GM19438 (cell line): ENCODE data around the gene LPAR1.
A peak's percentile ranks its signal among the peaks of the same experiment; 100 is the strongest.
"Not testable (repeated sequence)": the region's sequence is repeated elsewhere in the genome, so short reads cannot be mapped to it uniquely, and the experiment has no call there.

Source experiments
- ATAC-seq: cut with Tn5 transposase; IDR thresholded peaks from one replicate; pipeline ENCODE4 v1.9.1; 2021; ENCODE audit warnings: low read depth; ENCODE audit not compliant: unreplicated experiment

LPAR1 gene

DNA sequence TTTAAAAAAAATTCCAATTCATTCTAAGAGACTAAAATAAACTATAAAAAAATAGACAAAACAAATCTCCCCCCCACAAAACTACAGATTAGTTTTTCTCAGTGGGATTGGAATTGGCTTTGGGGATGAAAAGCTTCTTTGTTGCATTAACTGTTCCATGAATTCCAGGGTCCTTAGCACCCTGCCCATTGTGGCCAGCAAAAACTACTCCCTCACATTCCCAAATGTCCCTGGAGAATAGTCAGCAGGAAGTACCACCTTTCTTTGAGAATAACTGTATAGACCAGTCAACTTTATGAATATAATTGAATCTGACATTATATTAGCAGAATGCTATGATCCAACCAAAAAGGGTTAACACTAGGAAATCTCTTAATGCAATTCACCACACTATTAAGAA lies 147.9 kb downstream of the LPAR1 start:
- ATAC-seq: no peak

DNA sequence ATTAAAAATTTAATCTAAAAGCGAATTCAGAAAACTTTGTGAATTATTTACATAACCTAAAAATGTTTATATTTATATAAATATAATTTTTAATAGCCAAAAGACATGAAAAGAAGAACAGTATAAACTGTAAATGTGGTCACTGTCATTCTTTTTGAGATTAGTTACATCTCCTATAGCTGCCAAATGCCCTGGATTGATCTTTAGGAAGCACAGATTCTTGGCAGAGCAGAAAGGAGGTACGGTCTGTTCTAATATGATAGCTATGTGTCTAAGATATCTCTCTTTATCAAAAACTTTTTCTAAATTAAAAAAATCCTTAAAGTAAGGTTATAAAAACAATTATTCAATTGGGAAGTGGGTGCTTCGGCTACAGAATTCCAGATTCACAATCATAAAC lies 151.0 kb downstream of the LPAR1 start:
- ATAC-seq: no peak

DNA sequence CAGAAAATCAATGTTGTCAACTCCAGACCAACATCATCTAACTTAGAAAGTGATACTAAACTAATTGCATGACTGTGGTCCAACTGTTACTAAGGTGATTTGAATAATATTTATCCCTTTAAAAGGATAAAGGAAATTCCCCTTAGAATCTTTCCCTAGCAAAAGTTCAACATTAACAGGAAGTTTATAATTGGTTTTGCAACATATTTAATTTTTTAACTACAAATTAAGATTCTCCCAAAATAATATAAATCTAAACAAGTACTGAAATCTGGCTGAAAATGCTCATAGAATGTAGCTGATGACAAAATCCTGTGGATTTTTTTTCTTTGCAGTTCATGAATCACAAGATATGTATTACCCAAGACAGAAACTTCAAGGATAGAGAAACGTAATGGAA lies 151.4 kb downstream of the LPAR1 start:
- no peak for ATAC-seq

DNA sequence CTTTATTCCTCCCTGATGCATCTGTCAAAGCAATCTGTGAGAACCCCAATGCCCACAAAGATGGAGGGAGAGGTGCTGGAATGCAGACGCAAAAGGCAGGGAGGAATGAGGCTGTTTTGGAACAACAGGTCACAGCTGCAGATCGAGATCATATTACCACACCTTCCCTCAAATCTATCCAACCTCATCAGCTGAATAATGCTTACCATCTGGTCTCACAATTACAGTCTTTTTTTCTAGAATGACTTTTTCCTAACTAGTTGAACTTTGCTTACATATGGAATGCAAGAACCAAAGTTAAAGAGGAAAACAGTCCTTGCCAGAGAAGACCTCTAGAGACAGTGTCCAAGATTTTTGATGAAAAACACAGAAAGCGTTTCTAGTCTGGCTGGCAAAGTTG lies 158.1 kb downstream of the LPAR1 start:
- ATAC-seq: no peak

DNA sequence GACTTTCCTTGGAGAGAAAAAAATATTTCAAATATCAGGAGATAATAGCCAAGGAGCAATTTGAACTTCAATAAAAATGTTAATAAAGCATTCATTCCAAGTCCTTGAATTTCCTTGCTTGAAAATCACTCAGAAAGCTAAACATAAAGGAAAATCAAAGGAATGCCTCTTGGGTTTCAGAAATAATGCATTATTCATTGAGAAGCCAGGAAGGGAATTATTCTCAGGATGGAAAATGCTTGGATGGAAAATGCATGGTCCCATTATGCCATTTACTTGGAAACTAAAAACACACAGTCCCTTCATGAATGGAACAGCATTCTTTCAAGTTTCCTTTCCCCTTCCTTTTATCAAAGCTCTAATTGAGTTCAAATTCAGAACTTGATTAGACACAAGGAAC lies 160.9 kb downstream of the LPAR1 start:
- no peak for ATAC-seq

DNA sequence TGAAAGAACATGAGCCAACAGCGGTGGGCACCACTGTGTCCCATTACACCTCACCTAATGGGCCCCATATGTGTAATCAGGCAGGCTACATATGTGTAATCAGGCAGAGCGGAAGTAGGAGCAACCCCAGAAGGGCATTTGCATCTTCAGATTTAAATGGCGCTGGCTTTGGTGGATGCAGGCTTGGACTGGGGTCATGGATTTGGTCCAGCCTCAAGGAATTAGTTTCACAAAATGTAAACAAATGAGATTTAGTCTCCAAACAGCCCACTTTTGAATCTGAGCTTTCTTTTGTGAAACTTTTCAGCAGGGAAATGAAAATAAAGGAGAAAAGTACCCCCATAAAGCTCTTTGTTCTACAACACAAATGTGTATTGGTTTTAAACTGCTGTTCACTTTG lies 161.3 kb downstream of the LPAR1 start:
- ATAC-seq: no peak

DNA sequence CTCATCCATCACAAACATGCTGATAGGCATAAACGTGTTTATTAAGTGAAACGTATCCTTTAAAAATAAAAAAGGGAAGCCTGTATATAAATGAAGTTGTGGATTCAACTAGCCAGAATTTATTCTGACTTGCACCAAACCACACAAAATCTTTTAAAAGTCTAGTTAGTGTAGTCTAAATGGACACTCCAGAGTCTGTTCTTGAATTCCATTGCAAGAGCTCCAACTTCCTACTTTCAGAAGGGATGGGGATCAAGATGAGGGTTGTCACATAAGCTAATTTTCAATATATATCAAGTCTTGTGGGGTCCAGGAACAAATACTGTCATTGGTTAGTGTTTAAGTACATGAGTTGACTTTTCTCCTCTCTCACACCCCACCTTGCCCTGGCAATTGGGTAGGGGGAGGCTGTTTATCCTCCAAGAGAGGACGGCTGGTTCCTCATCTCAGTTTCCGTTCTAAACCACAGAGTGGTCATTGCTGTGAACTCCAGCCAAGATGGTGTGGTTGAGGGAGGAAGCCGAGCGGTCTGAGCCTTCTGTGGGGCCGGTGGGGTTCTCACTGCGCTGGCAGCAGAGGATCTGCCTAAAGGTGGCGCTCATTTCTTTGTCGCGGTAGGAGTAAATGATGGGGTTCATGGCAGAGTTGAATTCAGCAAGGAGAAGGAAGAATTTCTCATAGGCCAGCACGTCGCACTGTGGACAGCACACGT lies 163.2 kb downstream of the LPAR1 start:
- peak; percentile 93 for ATAC-seq

DNA sequence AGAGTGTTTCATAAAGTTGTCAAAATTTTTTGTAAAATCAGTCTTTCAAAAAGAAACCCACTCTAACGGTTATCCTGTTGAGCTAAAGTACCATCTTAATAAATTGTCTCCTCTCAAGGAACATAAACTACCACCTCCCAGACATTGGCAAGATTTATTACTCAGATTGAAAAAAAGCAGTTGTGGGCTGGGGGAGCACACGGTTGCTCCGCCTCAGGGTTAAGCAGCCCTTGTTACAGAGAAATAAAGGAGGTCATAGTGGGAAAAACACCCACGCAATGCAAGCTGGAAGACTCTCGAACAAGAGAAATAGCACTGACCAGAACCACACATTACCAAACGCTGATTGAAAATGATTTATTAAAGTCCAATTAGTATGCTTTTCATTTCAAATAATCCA lies 165.3 kb downstream of the LPAR1 start:
- no peak for ATAC-seq

DNA sequence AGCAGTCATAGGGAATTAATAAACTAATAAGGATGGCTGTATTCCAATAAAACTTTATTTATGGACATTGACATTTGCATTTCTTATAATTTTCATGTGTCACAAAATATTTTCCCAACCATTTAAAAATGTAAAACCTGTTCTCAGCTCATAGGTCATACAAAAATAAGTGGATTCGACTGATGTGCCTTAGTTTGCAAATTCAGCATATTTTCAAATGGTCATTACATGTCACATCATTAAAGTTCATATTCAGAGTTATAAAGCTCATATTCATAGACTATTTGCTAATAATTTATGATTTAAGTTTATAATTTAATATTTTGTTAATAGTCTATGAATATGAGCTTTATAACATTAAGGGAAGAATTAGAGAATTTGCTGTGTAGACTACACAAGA lies 166.5 kb downstream of the LPAR1 start:
- ATAC-seq: no peak

DNA sequence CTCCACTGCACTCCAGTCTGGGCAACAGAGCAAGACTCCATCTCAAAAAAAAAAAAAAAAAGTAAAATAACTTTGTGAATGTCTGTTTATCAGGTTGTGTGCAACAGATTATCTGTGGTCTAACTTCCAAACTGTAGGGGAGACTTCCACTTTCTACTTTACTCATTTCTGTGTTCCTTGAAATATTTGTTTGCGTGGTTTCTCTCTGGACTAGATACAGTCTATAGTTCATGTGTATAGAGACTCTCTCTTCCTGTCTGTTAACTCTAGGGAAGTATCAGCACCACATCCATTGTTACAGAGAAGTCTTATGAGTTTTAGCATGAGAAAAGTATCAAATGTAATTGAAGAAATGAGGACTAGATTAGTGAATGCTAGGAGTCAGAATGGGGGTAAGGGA lies 168.3 kb downstream of the LPAR1 start:
- ATAC-seq: no peak

DNA sequence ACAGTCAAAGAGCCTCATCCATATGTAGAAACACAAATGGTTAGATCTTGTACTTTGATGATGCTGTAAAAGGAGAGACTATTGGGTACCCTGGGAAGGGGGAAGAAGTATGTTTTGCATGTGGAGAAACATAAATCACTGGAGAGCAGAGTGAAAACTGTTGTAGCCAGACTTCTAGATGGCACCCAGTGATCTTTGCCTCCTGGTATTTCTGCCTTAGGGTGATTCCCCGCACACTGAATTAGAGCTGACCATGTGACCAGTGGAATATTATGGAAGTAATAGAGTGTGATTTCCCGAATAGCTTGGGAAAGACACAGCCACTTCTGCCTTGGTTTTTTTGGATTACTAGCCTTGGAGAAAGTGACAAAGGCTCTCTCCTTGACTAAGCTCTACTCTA lies 174.3 kb downstream of the LPAR1 start:
- ATAC-seq: no peak

DNA sequence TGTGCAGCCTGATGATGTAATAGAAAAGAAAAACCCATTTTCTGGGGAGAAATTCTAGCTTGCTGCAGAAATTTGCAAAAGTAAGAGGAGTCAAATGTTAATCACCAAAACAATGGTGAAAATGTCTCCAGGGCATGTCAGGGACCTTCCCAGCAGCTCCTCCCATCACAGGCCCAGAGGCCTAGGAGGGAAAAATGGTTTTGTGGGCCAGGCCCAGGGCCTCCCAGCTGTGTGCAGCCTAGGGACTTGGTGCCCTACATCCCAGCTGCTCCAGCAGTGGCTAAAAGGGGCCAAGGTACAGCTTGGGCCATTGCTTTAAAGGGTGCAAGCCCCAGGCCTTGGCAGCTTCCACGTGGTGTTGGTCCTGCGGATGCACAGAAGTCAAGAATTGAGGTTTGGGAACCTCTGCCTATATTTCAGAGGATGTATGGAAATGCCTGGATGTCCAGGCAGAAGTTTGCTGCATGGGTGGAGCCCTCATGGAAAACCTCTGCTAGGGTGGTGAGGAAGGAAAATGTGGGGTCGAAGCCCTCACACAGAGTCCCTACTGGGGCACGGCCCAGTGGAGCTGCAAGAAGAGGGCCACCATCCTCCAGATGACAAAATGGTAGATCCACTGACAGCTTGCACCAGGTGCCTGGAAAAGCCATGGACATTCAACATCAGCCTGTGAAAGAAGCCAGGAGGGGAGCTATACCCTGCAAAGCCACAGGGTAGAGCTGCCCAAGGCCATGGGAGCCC lies 176.7 kb downstream of the LPAR1 start:
- ATAC-seq: not testable (repeated sequence)

DNA sequence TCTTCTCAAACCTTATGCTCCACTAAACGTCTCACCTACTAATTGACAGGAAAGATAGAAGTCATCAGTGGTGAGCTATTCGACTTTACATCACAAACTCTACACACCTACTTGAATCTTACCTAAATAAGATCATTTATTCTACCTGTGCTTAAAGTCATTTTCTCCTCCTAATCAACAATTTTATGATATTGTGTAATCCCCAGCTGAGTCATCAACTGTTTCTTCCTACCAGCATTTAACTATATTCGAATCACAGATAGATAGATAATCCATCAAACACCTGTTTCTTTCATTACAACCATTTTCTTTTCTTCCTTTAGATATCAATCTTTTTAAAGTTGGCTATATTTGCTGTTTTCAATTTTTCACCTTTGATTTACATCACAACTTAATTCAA lies 181.5 kb downstream of the LPAR1 start:
- ATAC-seq: no peak

DNA sequence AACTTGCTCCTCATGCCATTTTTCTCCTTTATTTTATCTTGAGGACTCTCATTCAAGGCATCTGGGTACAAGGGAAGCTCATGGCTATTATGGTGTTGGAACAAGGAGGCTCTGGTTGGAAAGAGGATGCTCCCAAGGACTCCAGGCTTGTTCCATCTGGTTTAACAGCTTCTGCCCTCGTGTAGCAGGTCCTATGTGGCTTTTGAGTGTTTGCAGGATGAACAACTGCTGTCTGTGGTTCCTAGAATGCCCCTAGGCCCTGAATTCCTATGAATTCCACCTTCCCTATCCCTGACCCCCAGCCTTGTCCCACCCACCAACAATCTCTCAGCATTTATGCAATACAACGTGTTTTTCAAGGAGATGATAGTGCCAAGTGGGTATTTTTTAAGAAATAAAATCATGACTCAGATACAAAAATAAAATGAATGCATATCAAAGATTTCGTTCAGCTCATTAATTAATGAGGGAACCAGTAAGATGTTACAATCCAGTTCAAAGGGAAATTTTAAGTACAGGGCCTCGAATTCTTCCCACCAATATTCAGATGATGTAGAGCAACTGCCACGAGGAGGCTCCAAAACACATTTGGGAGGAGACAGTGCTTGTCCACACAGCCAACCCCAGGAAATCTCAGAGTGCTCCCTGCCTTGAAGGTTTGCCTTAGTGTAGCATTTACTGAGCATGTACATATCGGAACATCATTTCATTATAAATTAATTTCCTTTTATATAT lies 187.7 kb downstream of the LPAR1 start:
- ATAC-seq: no peak

DNA sequence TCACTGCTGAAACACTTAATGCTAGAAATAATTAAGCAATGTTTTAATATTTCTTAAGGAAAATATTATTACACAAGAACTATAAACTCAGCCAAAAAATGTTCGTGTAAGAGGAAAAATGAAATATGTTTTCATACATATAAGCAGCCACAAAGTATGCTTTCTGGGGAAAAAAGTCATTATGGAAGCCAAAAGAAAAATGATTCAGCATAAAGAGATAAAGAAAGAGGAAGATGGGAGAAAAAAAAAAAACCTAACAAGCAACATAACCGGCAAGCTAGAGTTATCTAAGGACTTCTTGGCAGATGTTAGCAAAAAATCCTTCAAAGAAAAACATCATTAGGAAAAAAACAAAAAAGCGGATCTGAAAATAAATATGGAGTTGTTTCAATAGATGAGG lies 190.6 kb downstream of the LPAR1 start:
- no peak for ATAC-seq

DNA sequence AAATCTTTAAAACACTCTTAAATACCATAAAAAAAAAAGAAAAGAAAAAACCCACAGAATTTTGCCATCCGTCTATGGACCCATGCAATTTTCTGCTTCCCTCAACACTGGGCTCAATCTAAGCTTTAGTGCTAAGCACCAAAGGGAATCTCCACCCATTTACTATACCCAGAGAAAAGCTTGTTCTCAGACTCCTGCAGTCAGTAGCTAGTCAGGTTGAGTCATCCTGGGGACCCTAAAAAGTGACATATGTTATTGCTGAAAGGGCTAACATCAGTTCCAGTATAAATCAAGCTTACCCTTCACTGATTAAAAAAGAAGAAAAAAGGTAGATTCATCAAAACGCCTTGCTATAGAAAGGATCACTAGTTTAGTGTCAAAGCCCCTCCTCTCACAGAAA lies 192.1 kb downstream of the LPAR1 start:
- no peak for ATAC-seq

DNA sequence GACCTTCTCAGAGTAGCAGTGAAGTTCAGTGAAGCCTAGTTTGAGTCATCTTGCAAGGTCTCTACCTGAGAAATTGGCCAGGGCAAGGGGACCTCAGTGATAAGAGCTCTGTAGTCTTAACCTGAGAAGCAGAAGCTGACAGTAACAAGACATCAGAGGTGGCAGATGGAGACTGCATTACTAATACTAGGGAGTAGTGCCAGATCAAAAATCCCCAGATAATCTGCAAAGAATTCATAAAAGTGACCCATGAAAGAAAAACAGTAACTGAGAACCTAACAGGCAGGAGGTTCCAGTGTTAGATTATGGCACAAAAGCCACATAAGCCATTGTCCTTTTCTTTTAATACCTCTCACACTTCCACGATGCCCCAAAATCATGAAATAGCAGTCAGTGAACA lies 194.1 kb downstream of the LPAR1 start:
- ATAC-seq: no peak

DNA sequence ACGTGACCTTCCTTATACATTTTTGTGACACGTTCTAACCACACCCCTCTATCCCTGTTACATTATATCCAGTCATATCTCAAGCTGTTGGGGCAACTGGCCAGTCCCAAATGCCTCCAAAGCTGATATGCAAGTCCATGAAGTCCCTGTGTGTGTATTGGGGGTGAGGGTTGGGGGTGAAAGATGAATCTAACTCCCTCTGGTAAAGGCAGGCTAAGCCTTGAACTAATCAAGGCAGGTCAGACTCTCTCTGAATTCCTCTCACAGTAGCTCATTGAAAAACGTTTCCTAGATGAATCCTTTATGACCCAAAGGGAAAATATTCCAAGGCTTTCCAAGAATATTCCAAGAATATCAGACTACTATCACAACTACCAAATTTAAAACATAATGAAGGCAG lies 195.3 kb downstream of the LPAR1 start:
- no peak for ATAC-seq

DNA sequence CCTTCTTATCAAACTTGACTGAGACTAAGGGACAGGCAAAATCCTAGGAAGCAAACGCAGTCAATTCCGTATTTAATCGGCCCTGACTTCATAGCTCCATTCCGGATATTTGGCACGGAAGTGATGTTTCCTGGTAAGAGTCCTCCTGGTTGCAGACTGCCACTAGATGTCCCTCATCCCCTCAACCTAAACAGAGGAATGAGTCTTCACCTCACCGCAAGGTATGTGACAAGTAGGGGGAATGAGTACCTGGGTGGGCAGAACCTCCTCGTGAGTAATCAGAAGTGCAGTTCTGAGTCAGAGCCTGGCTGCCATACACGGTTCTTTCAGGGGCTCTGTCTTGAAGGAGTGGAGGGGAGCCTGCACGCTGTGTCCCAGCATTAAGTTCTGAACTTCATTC lies 196.1 kb downstream of the LPAR1 start:
- no peak for ATAC-seq

DNA sequence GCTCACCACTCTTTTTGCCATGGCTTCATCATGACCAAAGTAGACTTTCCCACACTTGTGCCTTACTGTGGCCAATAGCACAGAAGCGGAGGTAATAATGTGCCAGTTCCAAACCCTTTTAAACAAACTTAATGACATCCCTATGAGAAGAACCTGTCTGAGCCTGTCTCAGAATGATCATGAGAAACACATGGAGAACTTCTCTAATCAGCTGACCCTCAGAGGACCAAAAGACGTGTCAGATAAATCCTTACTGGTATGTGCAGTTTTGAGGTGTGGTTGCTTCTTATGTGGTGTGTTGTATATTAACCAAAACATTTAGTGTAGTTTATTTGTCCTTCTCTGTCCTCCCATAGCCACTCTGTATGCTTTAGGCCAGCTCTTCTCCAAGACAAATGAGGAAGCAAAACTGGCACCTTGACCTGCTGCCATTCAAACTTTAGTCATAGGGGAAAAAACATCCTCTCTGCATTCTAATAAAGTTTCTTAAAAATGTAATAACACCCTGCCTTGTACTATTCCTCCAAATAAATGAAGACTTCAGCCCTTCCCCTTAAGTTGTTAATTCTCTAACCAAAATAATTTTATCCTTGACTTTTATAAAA lies 200.8 kb downstream of the LPAR1 start:
- ATAC-seq: no peak

DNA sequence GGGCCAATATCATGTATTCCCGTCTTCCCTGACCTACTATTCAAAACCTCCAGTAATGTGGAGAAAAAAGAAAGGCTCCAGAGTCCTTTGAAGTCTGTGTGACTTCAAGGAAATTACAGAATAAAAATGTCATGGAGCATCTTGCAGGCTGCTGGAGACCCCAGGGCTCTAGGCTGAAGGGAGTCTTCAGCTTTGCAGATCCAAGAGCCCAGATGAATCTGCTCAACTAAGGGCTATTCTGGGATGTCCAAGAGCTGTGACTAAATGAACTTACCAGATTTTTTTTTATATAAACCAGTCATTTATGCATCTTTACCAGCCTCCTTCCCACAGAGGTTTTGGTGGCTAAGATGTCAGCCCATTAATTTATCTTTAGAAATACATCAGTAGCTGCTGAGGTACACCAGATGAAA lies 202.4 kb downstream of the LPAR1 start:
- no peak for ATAC-seq
